Measurements from ENCODE around the gene ACSS3.
"Not testable (repeated sequence)": the region's sequence is repeated elsewhere in the genome, so short reads cannot be mapped to it uniquely, and the experiment has no call there.

Gene ACSS3

DNA sequence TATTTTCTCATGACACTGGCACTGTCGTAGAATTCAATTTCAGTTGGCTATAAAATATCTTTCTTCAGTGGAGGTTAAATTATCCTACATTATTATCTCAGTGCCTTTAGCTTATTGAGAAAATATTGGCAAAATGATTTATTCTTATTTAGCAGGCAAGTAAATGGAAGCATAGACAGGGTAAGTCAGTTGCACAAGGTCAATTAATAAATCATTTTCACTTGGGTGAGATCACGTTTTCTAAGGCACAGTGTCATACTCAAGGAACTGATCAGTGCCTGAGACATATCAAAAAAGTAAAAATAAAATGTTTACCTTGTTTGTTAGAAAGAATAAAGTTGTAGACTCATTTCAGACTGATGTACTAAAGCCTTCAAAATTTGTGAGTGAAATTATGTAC, 95.0 kb downstream of the ACSS3 start:
- DNase-seq = no peak

GRCh38 chr12:81174664-81175063, 96.8 kb downstream of the ACSS3 start:
- DNase-seq = no peak

- DNase-seq = no peak
These were observed 98.9 kb downstream of the ACSS3 start for GRCh38 chr12:81176796-81177195.

- no peak for DNase-seq
These were observed 103.8 kb downstream of the ACSS3 start for GRCh38 chr12:81181691-81182090.

- DNase-seq = no peak
These were observed 109.8 kb downstream of the ACSS3 start for GRCh38 chr12:81187686-81188085.

DNA sequence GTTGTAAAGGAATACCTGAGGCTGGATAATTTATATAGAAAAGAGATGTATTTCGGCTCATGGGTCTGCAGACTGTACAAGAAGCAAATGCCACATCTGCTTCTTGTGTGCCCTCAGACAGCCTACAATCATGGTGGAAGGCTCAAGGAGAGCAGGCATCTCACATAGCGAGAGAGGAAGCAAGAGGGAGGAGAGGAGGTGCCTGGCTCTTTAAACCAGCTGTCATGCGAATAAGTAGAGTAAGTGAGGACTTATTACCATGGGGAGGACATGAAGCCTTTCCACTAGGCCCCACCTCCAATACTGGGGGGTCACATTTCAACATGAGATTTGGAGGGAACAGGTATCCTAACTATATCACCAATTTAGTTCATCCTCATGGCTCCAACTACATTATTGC, 118.7 kb downstream of the ACSS3 start:
- no peak for DNase-seq

DNA sequence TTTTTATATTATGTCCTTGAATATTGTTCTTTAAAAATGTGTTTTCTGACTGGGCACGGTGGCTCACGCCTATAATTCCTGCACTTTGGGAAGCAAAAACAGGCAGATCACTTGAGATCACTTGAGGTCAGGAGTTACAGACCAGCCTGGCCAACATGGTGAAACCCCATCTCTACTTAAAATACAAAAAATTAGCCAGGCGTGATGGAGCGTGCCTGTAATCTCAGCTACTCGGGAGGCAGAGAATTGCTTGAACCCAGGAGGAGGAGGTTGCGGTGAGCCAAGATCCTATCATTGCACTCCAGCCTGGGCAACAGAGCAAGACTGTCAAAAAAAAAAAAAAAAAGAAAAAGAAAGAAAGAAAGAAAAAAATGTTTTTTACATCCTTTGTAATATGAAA, 122.7 kb downstream of the ACSS3 start:
- not testable (repeated sequence) for DNase-seq

- no peak for DNase-seq
These were observed 125.9 kb downstream of the ACSS3 start for GRCh38 chr12:81203671-81204204.

GRCh38 chr12:81205416-81205815, 127.5 kb downstream of the ACSS3 start:
- DNase-seq = no peak

DNA sequence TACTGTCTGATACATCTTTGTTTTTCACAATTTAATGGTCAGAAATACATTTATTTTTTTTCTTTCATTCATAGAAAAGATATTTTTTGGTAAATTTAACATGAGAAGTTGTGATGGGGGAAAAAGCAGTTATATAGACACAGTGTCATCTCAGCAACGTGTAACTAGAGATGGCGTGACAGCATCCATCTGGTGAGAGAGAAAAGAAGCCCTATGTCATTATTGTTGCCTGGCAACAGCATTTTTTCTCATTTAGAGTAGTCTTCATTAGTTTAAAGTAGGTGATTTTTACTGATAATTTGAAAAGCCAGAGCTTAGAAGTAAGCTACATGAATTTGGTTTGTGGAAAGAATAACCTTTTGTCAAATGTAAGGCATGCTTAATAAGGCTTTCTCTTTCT, 128.6 kb downstream of the ACSS3 start:
- DNase-seq = no peak

GRCh38 chr12:81207173-81207572, 129.3 kb downstream of the ACSS3 start:
- no peak for DNase-seq

- DNase-seq = no peak
These were observed 129.8 kb downstream of the ACSS3 start for GRCh38 chr12:81207664-81208063.

DNA sequence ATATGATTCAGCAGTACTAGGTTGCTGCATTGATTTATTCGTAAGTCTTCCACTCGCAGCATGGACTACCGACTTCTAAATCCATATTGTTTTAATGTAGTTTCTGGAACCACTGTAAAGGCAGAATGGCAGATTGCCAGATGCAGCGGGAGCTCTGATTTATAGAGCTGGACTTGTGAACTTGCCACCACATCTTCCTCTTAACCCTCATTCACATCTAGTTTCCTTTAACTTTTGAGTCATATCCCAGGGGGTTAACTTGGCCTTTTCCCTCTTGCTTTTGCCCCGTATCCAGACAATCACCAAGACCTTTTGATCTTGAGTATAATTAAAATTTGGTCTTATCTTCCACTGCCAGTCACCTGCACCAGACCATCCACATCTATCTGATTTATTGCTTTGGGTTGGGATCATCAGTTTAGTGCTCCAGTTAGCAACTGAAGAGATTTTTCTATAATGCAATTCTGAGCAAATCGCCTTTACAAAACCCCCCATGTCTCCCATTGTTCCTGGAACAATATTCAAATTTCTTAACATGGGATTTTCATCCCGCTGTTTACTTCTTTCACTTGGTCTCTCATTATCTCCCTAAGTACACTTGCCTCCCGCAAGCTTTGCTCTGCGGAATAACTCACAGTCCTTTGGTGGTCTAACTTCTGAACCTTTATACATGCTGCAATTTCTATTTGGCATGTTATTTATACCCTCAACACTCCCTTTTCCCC, 130.5 kb downstream of the ACSS3 start:
- DNase-seq = no peak

- DNase-seq = no peak
These were observed 131.1 kb downstream of the ACSS3 start for GRCh38 chr12:81209012-81209411.

DNA sequence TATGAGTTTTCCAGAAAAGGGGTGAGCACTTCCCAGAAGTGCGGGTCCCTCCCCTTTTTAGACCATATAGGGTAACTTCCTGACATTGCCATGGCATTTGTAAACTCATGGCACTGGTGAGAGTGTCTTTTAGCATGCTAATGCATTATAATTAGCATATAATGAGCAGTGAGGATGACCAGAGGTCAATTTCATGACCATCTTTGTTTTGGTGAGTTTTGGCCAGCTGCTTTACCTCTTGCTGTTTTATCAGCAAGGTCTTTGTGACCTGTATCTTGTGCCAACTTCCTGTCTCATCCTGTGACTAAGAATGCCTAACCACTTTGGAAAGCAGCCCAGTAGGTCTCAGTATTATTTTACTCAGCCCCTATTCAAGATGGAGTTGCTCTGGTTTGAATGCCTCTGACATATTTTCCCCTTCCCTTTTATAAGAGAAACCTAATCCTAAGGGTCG, 131.9 kb downstream of the ACSS3 start:
- not testable (repeated sequence) for DNase-seq

DNA sequence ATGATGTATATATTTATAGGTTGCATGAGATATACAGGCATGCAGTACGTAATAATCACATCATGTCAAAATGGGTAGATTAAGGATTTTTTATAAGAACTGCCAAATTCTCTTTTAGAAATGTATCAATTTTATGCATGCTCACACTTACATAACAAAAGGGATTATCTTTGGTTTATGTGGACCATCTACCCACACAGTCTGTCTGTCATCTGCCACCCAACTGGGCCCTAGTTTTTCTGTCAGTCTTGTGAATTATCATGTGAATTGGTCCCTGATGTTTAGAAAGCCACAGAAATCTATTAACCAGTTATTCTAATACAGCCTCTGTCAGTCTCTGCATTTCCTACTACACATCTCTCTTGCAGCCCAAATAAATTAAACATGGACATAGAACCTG, 133.4 kb downstream of the ACSS3 start:
- DNase-seq = no peak

DNA sequence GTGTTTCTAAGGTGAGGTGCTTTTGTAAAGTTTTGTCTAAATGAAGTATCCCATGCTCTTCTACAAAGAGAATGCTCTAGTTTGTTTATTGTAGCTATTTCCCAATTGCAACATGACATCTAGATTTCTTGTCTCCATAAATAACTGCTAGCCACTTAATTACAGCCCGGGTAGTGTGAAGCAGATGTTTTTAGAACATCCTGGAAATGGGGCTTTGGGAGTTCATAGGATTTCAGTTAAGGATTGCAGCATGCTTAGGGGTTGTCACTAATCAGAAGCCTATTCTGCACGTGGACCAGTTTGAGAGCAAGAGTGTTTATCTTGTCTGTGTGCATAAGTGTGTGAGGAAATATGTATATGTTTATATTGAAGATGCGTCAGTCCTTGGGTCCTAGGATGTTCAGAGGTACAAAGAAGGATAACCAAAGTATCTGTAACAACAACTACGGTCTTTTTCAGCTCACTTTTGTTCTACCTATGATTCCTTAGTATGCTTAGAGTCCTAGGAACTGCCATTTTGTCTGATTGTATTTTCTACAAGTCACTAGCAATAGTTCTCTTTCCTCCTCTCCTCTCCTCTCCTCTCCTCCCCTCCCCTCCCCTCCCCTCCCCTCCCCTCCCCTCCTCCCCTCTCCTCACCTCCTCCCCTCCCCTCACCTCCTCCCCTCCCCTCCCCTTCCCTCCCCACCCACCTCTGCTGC, 135.3 kb downstream of the ACSS3 start:
- no peak for DNase-seq

DNA sequence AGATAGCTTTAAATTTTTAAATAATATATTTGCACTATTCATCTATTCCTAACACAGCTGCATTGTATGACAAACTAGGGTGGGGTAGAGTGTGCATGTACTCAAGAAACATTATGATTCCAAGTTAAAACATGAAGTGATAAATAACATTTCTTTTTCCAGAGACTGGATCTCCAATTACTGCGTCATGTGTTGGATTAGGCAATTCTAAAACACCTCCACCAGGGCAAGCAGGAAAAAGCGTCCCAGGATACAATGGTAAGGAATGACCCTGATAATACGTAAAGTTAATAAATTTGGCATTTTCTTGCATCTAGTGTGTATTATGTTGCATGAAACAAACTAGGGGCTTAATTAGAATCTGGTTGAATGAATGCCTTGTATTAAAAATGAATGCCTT, 138.9 kb downstream of the ACSS3 start:
- no peak for DNase-seq

DNA sequence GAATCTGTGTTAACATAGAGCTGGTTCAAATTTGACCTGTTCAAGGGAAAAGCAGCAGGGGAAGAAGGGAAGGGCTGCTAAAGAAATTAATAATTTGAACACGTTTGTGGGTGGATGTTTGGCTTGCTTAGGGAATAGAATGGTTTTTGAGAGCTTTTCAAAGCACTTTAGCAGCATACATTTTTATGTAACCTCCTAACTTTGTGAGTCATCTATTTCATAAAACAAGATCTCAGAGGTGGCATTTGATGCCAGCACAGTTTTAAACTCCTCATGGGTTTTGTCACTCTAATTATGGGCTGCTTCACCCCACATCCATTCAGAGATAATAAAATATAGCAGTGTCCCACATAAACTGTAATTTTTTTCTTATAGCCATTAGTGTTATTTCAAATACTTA, 143.8 kb downstream of the ACSS3 start:
- DNase-seq = no peak

DNA sequence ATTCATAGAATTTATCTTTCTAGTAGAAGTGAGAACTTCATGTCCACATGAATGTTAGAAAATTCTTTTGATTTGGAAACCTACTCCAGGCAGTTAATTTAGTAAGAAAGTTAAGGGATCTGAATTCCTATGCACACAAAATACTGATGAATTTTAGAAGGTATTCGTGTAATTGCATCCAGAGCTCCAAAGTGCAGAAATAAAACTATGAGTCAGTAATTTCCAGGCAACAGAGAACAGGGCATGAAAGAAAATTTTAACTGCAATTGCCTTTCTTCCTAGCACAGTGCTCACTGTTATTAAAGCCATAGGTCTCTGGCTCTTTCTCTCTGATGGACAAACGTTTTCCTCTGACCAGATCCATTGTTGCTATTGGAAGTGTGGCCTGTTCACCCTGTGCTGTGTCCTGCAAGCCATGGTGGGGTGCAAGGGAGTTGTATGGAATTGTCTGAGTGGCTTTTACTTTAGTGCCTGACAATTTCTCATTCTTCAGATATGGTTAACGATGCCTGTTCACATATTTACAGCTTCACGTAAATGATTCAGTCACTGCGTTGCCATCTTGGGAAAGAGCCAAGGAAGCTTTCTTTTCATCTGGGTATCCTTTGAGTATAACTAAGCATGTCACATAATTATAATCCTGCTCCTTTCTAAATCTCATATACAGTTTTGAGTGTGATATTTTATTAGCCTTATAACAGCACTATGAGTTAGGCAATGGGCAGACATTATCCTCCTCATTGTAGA, 145.1 kb downstream of the ACSS3 start:
- no peak for DNase-seq

- DNase-seq = no peak
These were observed 146.7 kb downstream of the ACSS3 start for GRCh38 chr12:81224626-81225025.

- no peak for DNase-seq
These were observed 151.9 kb downstream of the ACSS3 start for GRCh38 chr12:81229759-81230158.

- no peak for DNase-seq
These were observed 153.9 kb downstream of the ACSS3 start for GRCh38 chr12:81231574-81232368.

Measured in Kasumi-1 (cell line).